ENCODE measurements around the gene CARD18.

DNA sequence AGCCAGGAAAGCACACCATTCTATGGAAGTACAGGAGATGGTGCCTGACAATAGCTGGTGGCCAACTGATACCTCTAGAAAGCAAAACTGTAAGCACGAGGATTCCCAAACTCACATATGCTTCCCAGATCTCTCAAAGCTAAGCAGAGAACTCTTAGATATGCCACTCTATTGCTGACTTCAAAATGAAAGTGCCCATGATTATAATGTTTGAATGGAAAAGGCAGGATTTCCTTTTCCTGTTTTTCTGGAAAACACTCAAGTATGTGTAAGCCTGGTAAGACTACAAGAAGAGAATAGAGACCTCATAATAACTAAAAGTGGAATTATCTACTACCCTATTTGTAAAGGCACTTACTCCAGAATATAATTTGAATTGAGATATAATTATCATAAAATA lies 2.6 kb upstream of the CARD18 start:
- TF ChIP-seq, protein P1, sequence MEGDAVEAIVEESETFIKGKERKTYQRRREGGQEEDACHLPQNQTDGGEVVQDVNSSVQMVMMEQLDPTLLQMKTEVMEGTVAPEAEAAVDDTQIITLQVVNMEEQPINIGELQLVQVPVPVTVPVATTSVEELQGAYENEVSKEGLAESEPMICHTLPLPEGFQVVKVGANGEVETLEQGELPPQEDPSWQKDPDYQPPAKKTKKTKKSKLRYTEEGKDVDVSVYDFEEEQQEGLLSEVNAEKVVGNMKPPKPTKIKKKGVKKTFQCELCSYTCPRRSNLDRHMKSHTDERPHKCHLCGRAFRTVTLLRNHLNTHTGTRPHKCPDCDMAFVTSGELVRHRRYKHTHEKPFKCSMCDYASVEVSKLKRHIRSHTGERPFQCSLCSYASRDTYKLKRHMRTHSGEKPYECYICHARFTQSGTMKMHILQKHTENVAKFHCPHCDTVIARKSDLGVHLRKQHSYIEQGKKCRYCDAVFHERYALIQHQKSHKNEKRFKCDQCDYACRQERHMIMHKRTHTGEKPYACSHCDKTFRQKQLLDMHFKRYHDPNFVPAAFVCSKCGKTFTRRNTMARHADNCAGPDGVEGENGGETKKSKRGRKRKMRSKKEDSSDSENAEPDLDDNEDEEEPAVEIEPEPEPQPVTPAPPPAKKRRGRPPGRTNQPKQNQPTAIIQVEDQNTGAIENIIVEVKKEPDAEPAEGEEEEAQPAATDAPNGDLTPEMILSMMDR (conservative IDR thresholded peaks at IDR 0.05) = no peak
- TF ChIP-seq EZH2 (IDR thresholded peaks at IDR 0.05; ENCODE audit: low read depth) = no peak
